ENCODE measurements around the gene ST3GAL3. TPM values are rescaled to one million over a fixed set of nuclear protein-coding genes. Genes with fewer than 3 reads are reported as not detected.

ST3GAL3 gene
- total RNA-seq, 6 experiments from 2014 or later = 6.4 to 14.2 (median 12.0) TPM

- ATAC-seq = no peak
Measured at GRCh38 chr1:43878854-43879253, 171.5 kb downstream of the ST3GAL3 start.

GRCh38 chr1:43879414-43879813, 172.1 kb downstream of the ST3GAL3 start:
- DNase-seq (no peak), ATAC-seq (no peak)
- Histone ChIP-seq H3K27ac (no peak overlapping the region), H3K4me1 (no peaks in the 10 kb centered on the region), H3K36me3 (no peaks in the 10 kb centered on the region), H3K27me3 (no peaks in the 10 kb centered on the region), H3K9me3 (no peaks in the 10 kb centered on the region), H3K4me3 (no peak overlapping the region)
- WGBS (ENCODE audit: insufficient coverage, low coverage, low lambda C conversion rate, missing lambda C conversion rate) = 100% methylated on average over 2 of the region's 4 CpGs
- no peak for TF ChIP-seq POLR2A (IDR thresholded peaks at IDR 0.05)
- no peak for TF ChIP-seq CTCF (IDR thresholded peaks at IDR 0.05)
- intact Hi-C loops (cut with DNase I) = no loop called here

More at GRCh38 chr1:43878854-43879253, 171.5 kb downstream of the ST3GAL3 start:
- no peak overlapping the region for H3K4me3 ChIP-seq
- H3K9me3 ChIP-seq = no peaks in the 10 kb centered on the region
- no peaks in the 10 kb centered on the region for H3K27me3 ChIP-seq
- H3K27ac ChIP-seq = no peak overlapping the region
- TF ChIP-seq CTCF (IDR thresholded peaks at IDR 0.05) (no peak), POLR2A (IDR thresholded peaks at IDR 0.05) (no peak)
- H3K4me1 ChIP-seq = no peaks in the 10 kb centered on the region
- WGBS (ENCODE audit: insufficient coverage, low coverage, low lambda C conversion rate, missing lambda C conversion rate) = 74% methylated on average over 4 of the region's 4 CpGs
- no peaks in the 10 kb centered on the region for H3K36me3 ChIP-seq
- intact Hi-C loops (cut with DNase I) = no loop called here
- no peak for DNase-seq

GRCh38 chr1:43879996-43880395, 172.7 kb downstream of the ST3GAL3 start:
- TF ChIP-seq POLR2A (IDR thresholded peaks at IDR 0.05) (no peak), CTCF (IDR thresholded peaks at IDR 0.05) (no peak)
- no peaks in the 10 kb centered on the region for H3K27me3 ChIP-seq

GRCh38 chr1:43880604-43881003, 173.3 kb downstream of the ST3GAL3 start:
- no peak overlapping the region for H3K4me3 ChIP-seq
- H3K27me3 ChIP-seq = no peaks in the 10 kb centered on the region
- H3K9me3 ChIP-seq = no peaks in the 10 kb centered on the region
- ATAC-seq = no peak
- no peak for DNase-seq
- 88% methylated on average over 5 of the region's 5 CpGs for WGBS (ENCODE audit: insufficient coverage, low coverage, low lambda C conversion rate, missing lambda C conversion rate)
- TF ChIP-seq CTCF (IDR thresholded peaks at IDR 0.05) = no peak
- no peak for TF ChIP-seq POLR2A (IDR thresholded peaks at IDR 0.05)
- H3K4me1 ChIP-seq = no peaks in the 10 kb centered on the region
- no peak overlapping the region for H3K27ac ChIP-seq
- no peaks in the 10 kb centered on the region for H3K36me3 ChIP-seq
- intact Hi-C loops (cut with DNase I) = no loop called here

More at GRCh38 chr1:43879996-43880395, 172.7 kb downstream of the ST3GAL3 start:
- 84% methylated on average over 2 of the region's 2 CpGs for WGBS (ENCODE audit: insufficient coverage, low coverage, low lambda C conversion rate, missing lambda C conversion rate)
- ATAC-seq (no peak), DNase-seq (no peak)
- no peak overlapping the region for H3K27ac ChIP-seq
- intact Hi-C loops (cut with DNase I) = no loop called here
- no peaks in the 10 kb centered on the region for H3K4me1 ChIP-seq
- H3K9me3 ChIP-seq = no peaks in the 10 kb centered on the region
- H3K36me3 ChIP-seq = no peaks in the 10 kb centered on the region
- no peak overlapping the region for H3K4me3 ChIP-seq

GRCh38 chr1:43881415-43881814, 174.1 kb downstream of the ST3GAL3 start:
- no peak for TF ChIP-seq POLR2A (IDR thresholded peaks at IDR 0.05)
- no peak for TF ChIP-seq CTCF (IDR thresholded peaks at IDR 0.05)
- Histone ChIP-seq H3K27ac (no peak overlapping the region), H3K9me3 (no peaks in the 10 kb centered on the region), H3K4me1 (no peaks in the 10 kb centered on the region), H3K36me3 (no peaks in the 10 kb centered on the region), H3K27me3 (no peaks in the 10 kb centered on the region), H3K4me3 (no peak overlapping the region)
- no peak for ATAC-seq
- intact Hi-C loops (cut with DNase I) = no loop called here
- WGBS (ENCODE audit: insufficient coverage, low coverage, low lambda C conversion rate, missing lambda C conversion rate) = 40% methylated on average over 1 of the region's 4 CpGs
- DNase-seq = no peak

Data from right lobe of liver (tissue), 6 donors.